HUDEP-2 (cell line): Measurements from ENCODE around the gene LZTR1.

ENCODE experiments used
- DNase-seq, 76 experiments: peaks; one replicate each; lab custom pipeline; 2025; ENCODE audit not compliant: unreplicated experiment in 76 of 76; lab: John Stamatoyannopoulos, UW

Gene LZTR1

DNA sequence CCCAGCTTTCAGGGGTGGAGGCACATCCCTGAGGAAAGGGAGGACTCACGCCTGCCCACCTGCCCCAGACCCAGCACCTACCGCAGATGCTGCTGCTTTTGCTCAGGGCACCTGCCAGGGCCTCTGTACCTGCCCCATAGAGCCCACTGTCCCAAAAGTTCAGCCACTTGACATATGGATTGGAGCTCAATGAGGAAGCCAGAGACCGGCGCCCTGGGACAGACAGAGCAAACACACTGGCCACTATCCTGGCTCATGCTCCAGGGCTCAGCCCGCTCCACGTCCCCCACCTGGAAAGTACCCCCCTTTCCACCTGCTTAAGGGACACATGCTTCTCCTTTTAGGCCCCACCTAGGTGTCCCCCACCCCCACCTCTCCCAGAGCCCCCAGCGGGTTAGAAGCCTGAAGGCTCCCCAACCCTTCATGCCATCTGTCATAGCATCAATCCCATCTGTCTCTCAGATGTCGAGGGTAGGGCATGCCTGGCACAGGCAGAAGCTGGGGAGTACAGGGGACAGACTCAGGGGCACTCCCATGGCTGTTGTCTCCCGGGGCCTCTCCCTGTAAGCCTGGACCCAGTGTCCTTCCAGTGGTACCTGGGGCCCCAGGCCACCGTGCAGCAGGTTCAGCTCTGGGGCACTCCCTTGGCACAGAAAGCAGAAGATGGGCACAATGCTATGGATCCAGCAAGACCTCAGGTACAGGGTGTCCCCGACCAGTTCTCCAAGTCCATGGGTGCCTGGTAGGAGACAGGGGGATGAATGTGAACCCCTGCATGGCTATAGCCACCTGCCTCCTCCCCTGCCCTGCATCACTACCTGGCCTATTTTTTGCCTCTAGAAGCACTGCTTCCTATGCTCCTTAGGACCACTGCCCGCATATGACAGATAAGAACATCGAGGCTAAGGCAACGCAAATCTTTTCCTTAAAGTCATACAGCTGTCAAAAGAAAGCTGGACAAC lies 30.6 kb downstream of the LZTR1 start:
- no peak for DNase-seq

DNA sequence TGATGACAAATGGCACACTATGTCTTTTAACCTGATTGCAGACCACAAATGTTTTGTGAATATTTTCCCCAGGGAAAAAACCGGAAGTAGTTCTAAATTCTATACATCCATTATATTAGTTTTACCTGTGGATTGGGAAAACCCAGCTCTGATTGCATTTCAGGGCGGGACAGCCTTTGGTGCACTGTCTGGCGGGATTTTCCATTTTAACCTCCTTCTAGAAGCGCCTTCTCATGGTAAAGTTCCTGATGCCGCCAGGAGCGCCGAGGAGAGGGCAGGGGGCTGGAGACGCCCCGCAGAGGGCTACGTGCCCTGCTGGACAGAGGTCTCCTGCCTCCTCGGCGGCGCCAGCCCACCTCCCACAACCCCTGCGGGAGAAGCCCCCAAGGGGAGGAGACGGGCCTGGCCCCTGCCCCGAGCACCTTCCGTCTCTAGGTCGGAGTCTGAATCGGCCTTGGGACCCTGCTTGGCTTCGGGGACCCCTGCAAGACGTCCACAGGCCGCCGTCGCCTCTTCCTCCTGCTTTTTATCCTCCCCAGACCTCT lies 31.6 kb downstream of the LZTR1 start:
- no peak for DNase-seq

DNA sequence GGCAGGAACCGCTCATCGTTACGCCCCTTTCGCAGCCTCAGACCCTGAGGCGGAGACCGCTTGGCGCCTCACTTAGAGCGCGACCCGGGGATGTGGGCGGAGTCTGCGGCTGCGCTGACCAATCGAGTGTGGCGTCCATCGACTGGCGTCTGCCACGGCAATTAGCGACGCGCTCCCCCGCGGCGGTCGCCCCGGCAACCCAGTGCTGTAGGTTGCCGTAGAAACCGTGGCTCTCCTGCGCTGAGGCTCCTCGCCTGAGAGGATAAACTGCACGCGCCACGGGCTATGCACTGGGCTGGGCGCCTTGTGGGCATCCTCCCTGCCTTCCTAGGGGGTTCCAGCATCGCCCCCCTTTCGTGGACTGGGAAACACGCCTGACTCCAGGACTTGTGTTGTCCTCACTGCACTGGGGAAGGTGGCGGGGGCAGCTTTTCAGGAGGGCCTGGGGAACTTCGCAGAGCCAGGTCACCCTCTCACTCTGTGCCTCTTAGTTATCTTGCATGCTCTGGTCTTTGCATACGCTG lies 32.2 kb downstream of the LZTR1 start:
- DNase-seq, result peak in 72 of 76 experiments; percentile 10 to 92 (median 76)

DNA sequence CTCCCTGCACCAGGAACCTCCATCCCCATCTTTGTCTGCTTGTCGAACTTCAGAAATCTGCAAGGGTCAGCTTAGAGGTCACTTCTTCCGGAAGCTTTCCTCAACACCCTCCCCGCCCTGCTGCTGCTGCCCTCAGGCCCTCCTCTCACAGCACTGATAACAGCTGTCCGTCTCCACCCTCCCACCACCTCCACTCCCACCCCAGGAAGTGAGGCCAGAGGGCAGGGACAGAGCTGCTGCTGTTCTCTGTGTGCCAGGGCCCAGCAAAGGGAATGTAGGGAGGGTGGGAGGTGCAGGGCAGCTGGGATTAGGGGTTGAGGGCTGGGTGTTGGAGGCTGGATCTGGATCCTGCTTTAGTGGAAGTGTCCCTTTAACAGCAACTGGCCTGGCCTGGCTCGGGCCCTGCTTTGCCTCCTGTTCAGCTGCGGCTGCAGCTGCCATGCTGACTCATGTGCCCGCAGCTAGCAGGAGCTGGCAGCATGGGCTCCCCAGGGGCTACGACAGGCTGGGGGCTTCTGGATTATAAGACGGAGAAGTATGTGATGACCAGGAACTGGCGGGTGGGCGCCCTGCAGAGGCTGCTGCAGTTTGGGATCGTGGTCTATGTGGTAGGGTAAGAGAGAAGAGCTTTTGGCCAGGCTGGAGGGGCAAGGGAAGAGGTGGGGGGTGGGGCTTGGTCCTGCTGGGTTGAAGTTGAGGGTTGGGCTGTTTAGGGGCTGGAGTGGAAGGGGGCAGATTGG lies 32.8 kb downstream of the LZTR1 start, which contains the start of gene P2RX6:
Gene P2RX6 (plus strand): TSS at position 440 of the 740 bp plus-strand sequence. CDS start 10 bp downstream, at position 450.
- DNase-seq, result peak in 72 of 76 experiments; percentile 24 to 88 (median 66)

DNA sequence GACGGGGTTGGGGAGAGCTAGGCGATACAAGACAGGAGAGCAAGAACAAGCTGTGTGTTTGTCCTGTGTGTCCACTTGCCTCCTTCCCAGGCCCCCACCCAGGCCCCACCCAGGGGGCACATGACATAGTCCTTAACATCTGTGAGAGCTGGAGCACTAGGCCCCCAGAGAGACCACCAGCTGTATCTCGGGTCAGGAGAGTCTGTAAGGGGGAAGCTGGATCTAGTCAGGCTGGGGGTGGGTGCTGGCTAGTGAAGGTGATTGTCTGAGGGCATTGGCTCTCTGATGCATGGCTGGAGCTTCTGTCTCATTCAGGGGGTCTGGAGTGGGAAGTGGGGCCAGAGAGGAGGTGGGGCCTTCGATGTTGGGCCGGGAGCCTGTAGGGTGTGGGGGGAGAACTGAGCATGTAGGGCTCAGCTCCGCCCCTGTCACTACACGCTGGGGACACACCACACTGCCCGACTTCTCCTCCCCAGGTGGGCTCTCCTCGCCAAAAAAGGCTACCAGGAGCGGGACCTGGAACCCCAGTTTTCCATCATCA lies 33.4 kb downstream of the LZTR1 start:
- no peak for DNase-seq

DNA sequence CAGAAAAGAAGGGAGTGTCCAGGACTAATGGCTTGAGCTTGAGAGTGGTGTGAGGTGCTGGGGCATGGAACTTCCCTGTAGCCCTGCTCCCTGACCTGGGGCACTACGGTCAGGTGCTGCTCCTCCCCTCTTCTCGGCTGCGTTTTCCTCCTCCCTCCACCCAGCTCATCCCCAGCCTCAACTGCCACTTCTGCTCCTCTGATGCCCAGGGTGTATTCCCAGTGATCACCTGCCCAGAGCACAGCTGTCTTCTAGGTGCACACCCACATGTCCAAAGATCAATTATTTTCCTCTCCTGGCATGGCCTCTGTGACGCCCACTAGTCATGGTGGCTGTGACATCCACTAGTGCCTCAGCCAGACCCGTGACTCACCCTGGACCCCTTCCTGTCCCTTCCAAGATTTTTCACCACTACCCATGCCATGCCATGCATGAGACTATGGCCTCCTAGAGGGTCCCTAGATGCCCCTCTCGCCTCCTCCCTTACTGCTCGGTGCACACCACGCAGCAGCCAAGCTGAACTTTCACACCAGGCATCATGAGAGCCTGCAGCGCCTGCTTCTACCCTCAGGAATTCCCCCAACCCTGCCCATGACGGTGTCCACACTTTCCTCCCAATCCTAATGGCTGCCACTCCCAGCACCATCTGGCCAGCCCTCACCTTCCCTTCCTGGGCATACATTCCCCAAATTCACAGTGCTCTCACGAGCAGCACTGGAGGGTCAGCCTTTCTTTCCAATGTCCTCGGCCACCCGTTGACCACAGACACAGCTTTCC lies 34.7 kb downstream of the LZTR1 start:
- DNase-seq, result no peak

DNA sequence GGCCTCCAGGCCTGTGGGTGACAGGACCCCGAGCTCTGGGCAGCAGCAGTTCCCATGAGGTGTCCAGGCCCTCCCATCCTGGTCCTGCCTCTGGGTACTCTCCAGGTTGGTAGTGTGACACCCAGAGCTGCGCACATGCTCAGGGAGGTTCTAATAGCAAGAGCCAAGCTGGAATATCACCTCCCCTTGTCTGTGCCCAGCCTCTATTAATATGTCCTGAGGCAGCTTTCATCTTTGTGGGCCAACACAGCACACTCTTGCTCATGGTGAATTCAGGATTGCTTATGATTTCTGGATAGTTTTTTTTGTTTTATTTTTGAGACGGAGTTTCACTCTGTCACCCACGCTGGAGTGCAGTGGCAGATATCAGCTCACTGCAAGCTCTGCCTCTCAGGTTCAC lies 36.2 kb downstream of the LZTR1 start:
- no peak for DNase-seq

DNA sequence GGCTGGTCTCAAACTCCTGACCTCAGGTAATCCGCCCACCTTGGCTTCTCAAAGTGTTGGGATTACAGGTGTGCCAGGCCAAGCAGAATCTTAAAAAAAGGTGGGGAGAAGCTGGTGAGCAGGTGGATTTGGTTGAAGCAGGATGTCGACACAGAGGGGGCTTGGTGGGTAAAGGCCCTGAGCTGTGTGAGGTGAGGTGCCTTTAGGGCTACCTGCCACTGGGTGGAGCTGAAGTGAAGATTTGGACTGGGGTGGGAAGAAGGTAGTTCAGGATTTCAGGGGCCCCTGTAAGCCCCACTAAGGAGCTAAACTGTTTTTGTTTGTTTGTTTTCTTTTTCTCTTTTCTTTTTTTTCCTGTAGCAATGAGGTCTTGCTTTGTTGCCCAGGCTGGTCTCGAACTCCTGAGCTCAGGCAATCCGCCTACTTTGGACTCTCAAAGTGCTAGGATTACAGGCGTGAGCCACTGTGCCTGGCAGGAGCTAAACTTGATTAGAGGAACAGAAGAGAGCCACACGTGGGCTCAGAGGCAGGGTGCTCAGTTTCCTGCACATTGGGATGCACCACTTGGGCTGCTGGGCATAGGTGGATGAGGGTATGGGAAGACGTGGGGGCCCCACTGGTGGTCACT lies 38.8 kb downstream of the LZTR1 start:
- DNase-seq, result peak in 3 of 76 experiments; percentile 11 to 19 (median 12)

DNA sequence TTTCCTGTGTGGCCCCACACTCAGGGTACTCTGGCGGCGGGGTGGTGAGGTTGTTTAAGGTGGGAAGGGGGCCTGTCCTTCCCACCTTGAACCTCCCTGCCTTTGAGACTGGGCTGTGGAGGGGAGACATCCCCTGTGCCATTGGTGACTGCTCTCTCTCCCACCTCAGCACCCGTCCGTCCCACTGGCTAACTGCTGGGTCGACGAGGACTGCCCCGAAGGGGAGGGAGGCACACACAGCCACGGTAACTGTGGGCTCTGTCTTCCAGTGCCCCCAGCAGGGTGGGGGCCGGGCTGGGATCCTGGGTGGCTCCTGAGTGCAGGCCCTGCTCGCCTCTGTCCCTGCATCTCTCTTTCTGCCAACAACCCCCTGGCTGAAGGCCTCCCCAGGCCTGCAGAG lies 40.4 kb downstream of the LZTR1 start:
- no peak for DNase-seq

DNA sequence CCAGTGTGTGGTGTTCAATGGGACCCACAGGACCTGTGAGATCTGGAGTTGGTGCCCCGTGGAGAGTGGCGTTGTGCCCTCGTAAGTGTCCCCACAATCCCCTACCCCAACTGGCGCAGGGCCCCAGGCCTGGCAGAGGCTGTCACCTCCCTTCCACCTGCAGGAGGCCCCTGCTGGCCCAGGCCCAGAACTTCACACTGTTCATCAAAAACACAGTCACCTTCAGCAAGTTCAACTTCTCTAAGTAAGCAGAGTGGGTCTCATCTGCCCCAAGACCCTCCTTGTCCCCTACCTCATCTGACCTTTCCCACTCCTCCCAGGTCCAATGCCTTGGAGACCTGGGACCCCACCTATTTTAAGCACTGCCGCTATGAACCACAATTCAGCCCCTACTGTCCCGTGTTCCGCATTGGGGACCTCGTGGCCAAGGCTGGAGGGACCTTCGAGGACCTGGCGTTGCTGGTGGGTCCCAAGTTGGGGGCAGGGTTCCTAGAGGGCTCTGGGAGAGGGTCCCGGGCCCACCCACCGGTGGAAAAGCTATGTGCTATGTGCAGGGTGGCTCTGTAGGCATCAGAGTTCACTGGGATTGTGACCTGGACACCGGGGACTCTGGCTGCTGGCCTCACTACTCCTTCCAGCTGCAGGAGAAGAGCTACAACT lies 41.0 kb downstream of the LZTR1 start:
- no peak for DNase-seq

DNA sequence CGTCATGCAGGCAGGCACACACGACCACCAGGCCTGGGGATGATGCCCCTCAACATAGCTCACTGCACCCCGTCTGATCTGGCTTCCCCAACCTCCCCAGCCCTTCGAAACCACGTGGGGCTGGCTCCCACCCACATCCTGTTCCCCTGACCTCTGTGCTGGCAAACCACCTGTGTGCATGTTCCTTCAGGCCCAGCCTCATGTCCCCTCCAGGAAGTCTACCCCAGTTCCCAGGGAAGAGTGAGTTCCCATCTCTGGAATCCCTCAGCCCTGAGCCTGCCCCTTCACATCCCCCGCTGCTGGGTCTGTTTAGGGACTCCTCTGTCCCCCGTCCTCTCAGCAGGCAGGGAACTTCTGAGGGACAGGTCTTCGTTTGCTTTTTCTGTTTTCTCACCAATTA lies 43.2 kb downstream of the LZTR1 start:
- DNase-seq, result no peak

DNA sequence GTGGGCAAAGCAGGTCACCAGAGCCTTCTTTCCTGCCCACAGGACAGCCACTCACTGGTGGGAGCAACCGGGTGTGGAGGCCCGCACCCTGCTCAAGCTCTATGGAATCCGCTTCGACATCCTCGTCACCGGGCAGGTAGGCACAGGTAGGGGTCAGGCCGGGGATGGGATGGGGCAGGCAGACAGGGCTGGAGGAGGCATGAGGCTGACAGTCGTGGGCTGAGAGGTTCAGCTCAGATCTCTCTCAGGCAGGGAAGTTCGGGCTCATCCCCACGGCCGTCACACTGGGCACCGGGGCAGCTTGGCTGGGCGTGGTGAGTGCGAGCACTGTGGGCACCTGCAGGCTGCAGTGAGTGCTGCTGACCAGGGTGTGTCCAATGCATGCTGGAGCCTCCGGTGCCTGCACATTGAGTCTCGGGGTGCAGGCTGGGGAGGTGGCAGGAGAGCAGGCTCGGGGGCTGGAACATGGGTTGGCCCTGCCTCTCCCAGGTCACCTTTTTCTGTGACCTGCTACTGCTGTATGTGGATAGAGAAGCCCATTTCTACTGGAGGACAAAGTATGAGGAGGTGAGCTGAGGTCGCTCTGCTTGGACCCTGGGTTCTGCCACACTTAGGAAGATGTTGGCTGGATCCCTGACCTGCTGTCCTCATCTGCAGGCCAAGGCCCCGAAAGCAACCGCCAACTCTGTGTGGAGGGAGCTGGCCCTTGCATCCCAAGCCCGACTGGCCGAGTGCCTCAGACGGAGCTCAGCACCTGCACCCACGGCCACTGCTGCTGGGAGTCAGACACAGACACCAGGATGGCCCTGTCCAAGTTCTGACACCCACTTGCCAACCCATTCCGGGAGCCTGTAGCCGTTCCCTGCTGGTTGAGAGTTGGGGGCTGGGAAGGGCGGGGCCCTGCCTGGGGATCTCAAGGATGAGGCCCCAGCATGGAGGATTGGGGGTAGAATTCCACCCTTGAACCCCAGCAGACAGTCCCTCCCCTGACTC lies 44.0 kb downstream of the LZTR1 start:
- no peak for DNase-seq

DNA sequence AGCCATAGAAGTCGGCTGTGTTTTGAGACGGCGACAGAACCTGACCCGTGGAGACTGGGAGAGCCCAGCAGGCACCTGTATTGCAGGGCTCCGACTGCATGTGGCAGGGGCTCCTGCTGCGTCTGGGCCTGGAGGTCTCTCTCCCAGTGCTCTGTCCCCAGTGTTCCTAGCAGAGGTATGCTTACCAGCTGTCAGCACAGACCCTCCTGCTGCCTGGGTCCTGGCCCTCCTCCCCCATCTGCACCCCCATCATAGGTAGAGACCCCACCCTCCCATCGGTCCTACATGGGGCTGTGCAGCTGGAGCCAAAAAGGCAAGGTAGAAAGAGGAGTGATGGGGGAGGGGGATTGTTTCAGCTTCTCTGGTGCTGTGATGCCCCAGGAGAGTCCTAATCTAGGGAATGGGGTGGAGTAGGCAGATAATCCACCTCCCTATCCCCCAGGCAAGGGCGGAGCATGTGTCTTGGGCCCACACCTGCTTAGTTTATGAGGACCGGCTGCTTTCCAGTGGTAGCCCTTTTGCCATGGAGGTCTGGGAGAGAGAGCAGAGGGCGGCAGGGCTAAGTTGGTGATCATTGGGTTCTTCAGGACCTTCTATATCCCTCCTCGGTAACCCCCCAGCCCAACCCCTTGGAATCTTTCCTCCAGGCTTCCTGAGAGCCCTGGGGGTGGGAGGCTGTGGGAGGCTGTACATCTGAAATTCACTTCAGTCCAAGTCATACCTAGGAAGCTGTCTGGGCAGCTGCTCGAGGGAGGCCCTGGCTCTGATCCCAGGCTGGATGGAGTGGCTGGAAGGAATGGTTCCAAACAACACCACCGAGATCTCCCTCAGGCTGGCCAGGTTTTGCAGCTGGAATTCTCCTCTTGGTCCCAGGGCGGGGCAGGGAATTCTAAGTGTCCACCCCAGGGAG lies 44.9 kb downstream of the LZTR1 start:
- no peak for DNase-seq

DNA sequence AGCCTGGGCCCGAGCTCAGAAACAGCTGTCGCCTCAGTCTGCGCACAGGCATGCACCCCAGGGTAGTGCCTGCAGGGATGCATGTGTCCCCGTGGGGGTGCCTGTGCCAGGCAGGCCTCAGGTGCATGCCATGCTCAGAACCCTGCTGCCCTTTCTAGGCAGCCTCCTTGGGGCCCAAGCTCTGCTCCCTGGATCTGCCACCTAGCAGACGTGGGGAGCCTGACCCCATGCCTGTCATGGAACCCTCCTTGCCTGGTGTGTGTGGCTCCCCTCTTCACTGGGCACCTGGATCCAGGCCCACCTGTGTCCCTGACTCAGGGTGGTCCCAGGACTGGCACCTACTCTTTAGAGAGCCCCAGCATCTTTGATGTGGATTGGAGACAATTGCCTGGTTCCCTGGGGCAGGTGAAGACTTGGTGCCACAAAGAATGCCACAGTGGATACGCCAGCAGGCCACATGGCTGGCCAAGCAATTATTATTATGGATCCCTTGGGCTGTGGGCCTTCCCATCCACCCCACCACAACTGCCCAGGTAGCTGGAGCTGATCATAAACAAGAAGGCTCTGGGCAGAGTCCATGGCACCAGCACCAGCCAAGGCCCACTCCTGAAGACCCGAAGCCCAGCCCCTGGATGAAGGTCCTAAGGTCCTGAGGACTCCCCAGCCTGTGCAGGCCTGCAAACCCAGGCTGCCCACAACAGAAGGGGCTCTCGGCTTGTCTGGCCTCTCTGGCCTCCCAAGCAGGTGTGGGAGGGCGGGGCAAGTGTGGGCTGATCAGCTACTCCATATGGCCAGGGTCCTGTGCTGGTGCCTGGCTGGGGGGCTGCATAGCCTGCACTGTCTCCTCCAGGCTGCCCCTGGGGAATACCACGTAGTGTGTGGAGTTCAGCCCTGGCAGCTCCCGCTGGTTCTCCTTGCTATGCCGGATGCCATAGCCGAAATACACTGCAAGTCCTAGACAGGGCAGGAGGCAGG lies 46.5 kb downstream of the LZTR1 start:
- no peak for DNase-seq

DNA sequence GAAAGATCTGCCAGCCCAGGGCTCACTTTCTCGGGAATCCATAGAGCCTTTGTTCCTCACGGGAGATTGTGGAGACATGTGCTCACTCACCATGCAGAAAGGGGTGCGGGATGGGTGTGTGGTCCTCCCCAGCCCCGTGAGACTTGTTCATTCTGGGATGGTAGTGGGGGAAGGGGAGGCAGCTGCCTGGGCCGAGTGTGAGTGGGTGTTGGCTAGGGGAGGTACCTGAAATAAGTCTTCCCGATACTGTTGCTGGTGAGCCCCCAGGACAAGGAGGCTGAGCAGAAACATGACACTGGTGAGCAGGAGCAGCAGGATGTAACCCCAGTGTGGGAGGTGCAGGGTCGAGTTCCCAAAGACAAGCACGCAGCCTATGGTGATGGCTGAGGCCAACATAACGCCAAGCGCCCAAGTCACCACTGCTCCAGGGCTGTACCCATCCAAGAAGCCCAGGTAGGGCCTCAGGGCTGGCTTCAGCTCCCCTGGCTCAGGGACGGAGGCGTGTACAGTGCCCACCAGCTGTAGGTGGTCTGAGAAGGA lies 47.5 kb downstream of the LZTR1 start:
- no peak for DNase-seq
